ENCODE results near the gene SCAF4.
"Not testable (repeated sequence)": the region's sequence is repeated elsewhere in the genome, so short reads cannot be mapped to it uniquely, and the experiment has no call there.

The SCAF4 gene

DNA sequence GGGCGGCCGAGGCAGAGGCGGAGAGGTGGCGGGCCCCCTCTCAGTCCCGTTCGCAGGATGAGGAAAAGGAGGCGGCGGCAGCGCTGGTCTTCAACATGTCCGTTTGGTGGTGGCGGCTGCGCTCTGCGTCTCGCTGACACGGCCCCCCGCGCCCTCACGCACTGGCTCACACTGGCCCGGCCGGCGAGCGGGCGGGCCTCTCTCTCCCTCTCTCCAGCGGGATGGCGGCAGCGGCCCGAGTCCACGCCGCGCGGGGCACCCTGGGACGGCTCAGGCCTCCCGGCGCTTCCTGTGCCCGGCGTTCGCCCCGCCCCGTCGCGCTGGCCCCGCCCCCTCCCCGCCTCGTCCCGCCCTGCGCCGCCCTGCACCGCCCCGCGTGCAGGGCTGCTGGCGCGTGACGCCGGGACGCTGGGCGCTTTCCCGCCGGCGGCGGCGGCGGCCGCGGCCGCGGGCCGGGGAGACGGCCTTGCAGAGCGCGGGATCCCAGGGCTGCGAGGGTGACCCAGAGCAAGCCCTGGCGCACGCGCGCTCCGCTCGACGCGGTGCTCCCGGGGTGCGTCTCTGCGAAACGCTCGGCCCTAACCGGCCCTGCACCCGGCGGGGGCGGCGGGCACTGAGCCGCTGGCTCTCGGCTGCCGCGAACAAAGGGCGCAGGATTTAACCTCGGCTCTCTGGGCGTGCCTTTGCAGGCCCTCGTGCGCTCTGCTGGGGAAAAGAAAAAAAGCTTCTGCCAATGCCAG, at the start of gene SCAF4:
Gene SCAF4, minus strand, starts transcription at position 262 of the 740 bp plus-strand sequence. CDS start 426 bp downstream, outside the sequence.
- DNase-seq = peak; percentile 95

GRCh38 chr21:31780944-31781343, 49.0 kb upstream of the SCAF4 start:
- peak; percentile 83 for DNase-seq

GRCh38 chr21:31778546-31778945, 46.6 kb upstream of the SCAF4 start:
- DNase-seq = no peak

DNA sequence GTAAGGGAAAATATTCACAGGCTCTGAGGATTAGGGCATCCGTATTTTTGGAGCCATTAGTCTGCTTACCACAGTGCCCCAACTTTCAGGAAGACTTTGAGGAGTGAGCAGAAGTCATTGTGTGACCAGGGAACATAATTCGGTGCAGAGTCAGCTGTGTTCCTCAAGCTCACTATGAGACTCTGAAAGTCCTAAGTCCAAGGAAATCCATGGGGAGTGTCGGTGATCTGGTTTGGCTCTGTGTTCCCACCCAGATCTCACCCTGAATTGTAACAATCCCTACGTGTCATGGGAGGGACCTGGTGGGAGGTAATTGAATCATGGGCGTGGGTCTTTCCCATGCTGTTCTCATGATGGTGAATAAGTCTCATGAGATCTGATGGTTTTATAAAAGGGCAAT, 45.9 kb upstream of the SCAF4 start:
- no peak for DNase-seq

GRCh38 chr21:31774031-31774430, 42.1 kb upstream of the SCAF4 start:
- no peak for DNase-seq

DNA sequence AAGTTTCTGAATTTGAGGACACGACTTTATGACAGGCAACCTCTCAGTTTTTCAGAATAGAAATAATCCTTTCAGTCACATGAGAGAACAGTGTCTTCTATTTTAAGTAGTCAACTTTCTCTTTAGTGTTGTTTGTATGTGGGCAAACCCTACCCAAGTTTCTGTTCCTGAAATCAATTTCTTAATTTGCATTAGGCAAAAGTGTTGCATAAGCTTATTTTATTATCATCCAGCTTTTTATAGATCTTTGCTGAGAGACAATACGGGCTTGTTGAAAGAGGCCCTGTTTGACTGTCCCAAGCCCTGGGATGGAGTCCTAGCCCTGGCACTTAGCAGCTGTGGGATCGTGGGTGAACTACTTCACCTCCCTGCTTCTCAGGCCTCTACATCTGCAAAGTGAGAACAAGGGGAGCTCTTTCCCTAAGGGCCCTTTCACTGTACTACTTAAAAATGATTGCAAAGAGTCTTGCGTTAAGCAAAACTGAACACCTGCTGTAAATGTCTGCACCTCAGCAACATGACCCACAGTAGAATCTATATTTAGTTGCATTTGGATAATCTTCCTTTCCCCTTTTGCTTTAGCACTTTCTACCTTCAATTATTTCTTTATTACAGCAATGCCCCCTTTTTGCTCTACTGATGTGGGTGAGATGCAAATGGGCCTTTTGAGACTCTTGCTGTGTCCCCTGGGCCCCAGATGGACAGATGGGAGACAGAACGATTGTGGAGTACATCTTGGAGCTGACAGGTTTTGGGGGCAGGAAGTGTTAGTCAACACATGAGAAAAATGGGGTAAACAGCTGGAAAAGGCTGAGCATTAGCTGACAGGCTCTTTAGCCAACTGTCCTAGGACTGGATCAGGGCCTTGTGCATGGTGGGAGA, 41.0 kb upstream of the SCAF4 start:
- no peak for DNase-seq

GRCh38 chr21:31771685-31772084, 39.8 kb upstream of the SCAF4 start:
- DNase-seq = no peak

- DNase-seq = no peak
These were observed 36.8 kb upstream of the SCAF4 start for GRCh38 chr21:31768710-31769109.

GRCh38 chr21:31766899-31767298, 35.0 kb upstream of the SCAF4 start:
- DNase-seq = no peak

DNA sequence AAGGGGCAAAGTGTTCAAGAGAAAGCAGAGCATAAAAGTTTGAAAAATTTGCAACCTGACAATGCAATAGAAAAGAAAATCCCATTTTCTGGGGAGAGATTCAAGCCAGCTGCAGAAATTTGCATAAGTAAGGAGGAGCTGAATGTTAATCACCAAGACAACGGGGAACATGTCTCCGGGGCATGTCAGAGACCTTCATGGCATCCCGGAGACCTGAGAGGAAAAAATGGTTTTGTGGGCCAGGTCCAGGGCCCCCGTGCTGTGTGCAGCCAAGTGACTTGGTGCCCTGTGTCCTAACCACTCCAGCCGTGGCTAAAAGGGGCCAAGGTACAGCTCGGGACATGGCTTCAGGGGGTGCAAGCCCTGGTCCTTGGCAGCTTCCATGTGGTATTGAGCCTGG, 33.9 kb upstream of the SCAF4 start:
- DNase-seq = not testable (repeated sequence)

DNA sequence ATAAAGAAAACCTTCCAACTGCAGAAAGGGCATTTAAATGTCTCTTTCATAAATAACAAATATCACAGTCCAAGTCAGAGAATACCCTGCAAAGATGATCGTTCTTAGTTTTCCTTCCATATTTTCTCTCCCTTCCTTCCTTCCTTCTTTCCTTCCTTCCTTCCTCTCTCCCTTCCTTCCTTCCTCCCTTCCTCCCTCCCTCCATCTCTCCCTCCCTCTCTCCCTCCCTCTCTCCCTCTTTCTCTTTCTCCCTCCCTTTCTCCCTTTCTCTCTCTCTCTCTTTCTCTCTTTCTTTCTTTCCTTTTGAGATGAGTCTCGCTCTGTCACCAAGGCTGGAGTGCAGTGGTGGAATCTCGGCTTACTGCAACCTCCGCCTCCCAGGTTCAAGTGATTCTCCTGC, 29.0 kb upstream of the SCAF4 start:
- no peak for DNase-seq

GRCh38 chr21:31756787-31757186, 24.9 kb upstream of the SCAF4 start:
- no peak for DNase-seq

DNA sequence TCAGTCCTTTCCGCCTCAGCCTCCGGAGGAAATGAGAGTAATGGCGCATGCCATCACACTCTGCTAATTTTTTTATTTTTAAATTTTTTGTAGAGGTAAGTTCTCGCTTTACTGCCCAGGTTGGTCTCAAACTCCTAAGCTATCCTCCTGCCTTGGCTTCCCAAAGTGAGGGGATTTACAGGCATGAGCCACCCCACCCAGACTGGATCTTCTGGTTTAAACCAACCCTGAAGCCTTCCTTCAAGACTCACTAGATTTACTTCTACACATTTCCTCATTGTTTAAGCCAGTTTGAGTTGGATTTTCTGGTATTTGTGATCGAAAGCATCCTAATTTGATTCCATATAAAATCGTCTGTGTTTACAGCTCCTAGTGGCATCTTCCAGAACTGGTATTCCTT, 23.1 kb upstream of the SCAF4 start:
- DNase-seq = no peak

DNA sequence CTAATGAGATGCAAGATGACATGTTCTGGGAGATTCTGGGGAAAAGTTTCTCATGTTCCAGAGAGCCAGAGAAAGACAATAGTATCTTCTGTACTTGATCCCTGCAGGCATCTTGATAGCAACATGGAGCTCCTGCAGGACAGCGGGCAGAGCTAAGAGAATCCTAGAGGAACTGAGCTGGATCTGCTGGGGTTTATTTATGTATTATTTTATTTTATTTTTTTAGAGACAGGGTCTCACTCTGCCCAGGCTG, 22.7 kb upstream of the SCAF4 start:
- DNase-seq = no peak

DNA sequence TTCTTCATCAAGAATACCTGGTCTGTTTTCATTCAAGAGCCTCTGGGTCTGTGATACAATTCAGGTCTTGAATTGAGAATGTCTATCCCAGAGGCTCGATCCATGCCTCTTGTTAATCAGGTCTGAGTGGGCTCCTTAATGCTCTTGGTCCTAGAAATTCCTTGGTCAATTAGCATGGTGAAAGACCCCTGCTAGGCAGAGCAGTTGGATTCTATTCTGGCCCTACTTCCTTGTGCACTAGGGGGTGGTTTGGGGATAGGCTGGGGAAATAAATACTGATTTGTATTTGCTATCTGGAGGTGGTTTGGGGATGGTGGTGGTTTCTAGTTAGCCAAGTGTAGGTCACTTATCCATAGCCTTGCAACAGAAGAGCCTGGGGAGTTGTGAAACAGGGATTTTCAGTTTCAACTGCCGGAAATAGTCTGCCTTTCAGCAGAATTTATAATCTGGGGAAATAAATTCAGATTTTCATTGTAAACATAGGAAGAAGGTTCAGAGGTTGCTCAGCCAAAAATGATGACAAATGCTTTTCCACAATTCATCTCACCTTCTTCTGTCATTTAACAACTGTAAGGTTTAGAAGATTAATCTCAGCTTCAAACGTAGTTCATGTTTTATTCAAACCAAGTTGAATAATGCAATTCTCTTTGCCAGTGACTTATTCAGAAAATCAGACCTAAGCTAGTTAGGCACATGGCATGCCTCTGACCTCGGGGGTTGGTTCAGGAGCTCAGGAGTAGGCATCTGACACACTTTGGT, 22.2 kb upstream of the SCAF4 start:
- no peak for DNase-seq

- DNase-seq = no peak
These were observed 21.0 kb upstream of the SCAF4 start for GRCh38 chr21:31752967-31753366.

DNA sequence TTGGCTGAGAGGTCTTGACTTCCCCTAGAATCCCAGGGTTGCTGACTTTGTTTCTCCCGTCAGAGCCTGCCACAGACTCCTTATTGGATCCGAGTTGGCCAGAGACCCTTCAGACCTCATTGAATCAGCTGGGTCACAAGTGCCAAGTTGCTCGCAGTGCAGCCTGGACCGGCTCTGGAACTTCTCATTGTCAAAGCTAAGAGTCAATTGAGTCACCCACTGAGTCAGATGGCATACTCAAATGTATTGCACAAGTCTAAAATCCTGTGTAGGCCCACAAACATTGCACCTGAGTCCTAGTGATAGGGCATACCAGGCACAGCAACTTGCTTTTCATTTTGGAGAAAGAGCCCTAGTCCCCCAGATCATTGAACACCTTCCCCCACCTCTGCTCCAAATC, 20.4 kb upstream of the SCAF4 start:
- no peak for DNase-seq

- DNase-seq = no peak
These were observed 18.9 kb upstream of the SCAF4 start for GRCh38 chr21:31750843-31751242.

DNA sequence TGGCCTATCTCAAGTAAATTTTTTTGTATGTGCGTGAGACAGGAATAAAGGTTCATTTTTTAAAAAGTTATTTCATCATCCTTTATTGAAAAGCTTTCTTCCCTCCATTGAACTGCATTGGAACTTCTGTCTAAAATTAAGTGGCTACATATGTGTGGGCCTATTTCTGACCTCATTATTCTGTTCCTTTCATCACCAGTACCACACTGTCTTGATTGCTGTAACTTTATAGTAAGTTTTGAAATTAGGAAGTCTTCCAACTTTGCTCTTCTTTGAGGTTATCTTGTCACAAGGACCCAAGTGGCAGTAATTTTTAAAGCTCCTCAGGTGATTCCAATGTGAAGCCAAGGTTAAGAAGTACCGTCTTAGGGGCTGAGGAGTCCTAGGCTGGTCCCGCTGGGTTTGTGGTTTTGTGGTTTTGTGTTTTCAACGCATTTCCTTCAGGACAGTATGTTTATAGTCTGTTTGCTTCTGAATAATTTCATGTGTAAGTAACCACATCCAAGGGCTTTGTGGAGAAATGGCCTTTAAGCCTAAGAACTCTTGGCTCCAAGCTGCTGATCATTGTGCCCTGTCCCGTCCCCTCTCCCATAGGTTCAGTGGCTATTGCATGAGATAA, 12.4 kb upstream of the SCAF4 start:
- no peak for DNase-seq

DNA sequence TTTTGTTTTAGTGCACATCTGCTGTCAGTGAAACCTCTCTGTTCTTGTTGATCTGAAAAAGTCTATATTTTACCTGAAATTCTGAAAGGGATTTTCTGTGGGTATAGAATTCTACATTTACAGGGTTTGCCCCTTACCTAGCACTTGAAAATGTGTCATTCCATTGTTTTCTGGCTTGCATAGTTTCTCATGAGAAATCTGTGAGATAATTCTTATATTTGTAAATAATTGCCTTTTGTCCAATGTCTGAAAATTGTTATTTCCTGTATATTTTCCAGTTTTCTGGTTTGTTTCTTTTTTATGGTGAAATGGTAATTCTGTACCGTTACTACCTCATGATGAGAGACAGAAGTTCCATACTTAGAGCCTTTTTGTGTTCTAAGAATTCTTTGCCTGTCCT, 11.8 kb upstream of the SCAF4 start:
- no peak for DNase-seq

DNA sequence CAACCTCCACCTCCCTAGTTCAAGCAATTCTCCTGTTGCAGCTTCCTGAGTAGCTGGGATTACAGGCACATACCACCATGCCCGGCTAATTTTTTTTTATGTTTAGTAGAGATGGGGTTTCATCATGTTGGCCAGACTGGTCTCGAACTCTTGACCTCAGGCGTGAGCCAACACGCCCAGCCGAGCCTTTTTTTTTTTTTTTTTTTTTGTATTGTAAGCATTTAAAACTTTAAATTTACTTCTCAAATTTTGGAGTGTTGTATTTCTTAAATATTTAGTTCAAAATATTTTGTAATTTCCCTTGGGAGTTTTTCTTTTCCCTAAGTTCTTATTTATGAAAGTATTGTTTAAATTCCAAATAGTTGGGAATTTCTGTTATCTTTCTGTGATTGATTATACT, 9.2 kb upstream of the SCAF4 start:
- DNase-seq = no peak

DNA sequence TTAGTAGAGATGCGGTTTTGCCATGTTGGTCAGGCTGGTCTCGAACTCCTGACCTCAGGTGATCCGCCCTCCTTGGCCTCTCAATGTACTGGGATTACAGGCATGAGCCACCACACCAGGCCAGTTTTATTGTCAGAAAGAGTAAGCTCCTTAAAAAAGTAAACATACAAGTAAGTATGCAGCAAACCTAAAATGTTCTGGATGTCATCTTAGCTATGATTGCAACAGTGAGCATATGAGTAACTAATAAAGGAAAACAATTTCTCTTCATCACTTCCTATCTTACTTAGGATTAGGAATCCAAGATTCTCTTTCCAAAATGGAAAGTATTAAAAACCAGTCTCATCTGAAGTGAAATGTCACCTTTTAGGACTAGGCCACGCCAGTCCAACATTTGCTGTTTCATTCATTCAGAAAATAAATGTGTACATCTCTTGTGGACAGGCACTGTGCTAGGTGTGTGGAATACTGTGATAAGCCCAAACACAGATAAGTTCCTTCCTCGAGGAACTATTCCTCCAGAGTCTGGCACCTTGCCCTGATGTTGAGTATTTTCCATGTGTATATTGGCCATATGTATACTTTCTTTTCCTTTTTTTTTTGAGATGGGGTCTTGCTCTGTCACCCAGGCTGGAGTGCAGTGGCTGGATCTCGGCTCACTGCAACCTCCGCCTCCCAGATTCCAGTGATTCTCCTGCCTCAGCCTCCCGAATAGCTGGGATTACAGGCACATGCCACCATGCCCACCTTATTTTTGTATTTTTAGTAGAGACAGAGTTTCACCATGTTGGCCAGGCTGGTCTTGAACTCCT, 5.9 kb upstream of the SCAF4 start:
- not testable (repeated sequence) for DNase-seq
